Esophagus muscularis mucosa (tissue), 4 donors: Measurements from ENCODE around the gene ARID5A. TPM values are rescaled to one million over a fixed set of nuclear protein-coding genes. Genes with fewer than 3 reads are reported as not detected.
A peak's percentile ranks its signal among the peaks of the same experiment; 100 is the strongest.

Experiments
- DNase-seq: peaks from one replicate; pipeline ENCODE4 v3.0.0-alpha.2; 2017; ENCODE audit errors: extremely low spot score
- H3K27ac ChIP-seq, 4 donors: fragments of 200-600 bp; sonication (generic); replicated peaks in 1 of 4; 1 replicate in 3 of 4; 2 replicates in 1 of 4; pipeline ENCODE4 v1.5.1; 2016 to 2019; ENCODE audit warnings: mild to moderate bottlenecking in 1 of 4
- H3K27me3 ChIP-seq, 4 donors: fragments of 200-600 bp; sonication (generic); one replicate each; pipeline versions ENCODE4 v1.5.1 to v1.6.0; 2016 to 2019
- H3K36me3 ChIP-seq, 4 donors: fragments of 200-600 bp; sonication (generic); one replicate each; pipeline ENCODE4 v1.5.1; 2016 to 2019
- H3K4me1 ChIP-seq, 4 donors: fragments of 200-600 bp; sonication (generic); one replicate each; pipeline ENCODE4 v1.5.1; 2016 to 2019
- H3K4me3 ChIP-seq, 4 donors: fragments of 200-600 bp; sonication (generic); 1 replicate in 2 of 4; 2 replicates in 2 of 4; pipeline ENCODE4 v1.5.1; 2016 to 2019; ENCODE audit warnings: mild to moderate bottlenecking in 4 of 4, moderate library complexity in 1 of 4
- H3K9me3 ChIP-seq, 4 donors: fragments of 200-600 bp; sonication (generic); 1 replicate in 3 of 4; 2 replicates in 1 of 4; pipeline ENCODE4 v1.5.1; 2016 to 2019
- CTCF ChIP-seq, 3 experiments: fragments of 200-600 bp in 2 of 3; fragments of 450-650 bp in 1 of 3; sonication (generic) in 2 of 3; IDR thresholded peaks; one replicate each; pipeline ENCODE4 v1.5.1; 2017 to 2019; ENCODE audit warnings: antibody characterized with exemption in 3 of 3, mild to moderate bottlenecking in 2 of 3, moderate library complexity in 1 of 3
- EP300 ChIP-seq: sonication (generic); formaldehyde crosslinking; IDR thresholded peaks from one replicate; pipeline ENCODE4 v1.6.1; 2017; ENCODE audit warnings: antibody characterized with exemption
- POLR2A ChIP-seq: fragments of 450-650 bp; IDR thresholded peaks from one replicate; pipeline ENCODE4 v1.6.1; 2017; ENCODE audit warnings: antibody characterized with exemption, moderate library complexity, mild to moderate bottlenecking, low read depth
- POLR2AphosphoS5 ChIP-seq, 2 donors: sonication (generic); formaldehyde crosslinking; IDR thresholded peaks; one replicate each; pipeline ENCODE4 v1.6.1; 2017; ENCODE audit warnings: antibody characterized with exemption in 2 of 2
- WGBS: methylation state at CpG from one replicate; pipeline ENCODE4 v1.1.5; 2018; 5-methylcytosine and 5-hydroxymethylcytosine counted together
- intact Hi-C: fragments of 100-400 bp; cut with DNase I; formaldehyde crosslinking; loops from one replicate; pipeline ENCODE4 v1.15.1; 2023
- total RNA-seq, 4 donors: library from RNA; depleted of rRNA; stranded (reverse); fragments of >200 nt; gene quantifications; one replicate each; pipeline versions ENCODE4 v1.1.0 to v1.2.1, GENCODE V29; 2016

The ARID5A gene
- total RNA-seq, 4 donors from 2014 or later, result 26.2 to 238 (median 70.7) TPM

- DNase-seq, result no peak
- intact Hi-C loops, result no loop called here
- no peaks in the 10 kb centered on the region for H3K27me3 ChIP-seq
- H3K4me1 ChIP-seq, result peaks cover 84 to 99% (median 92%) of the 10 kb centered on the region in 4 donors
- peak overlapping the region; percentile 45 to 55 (median 48) for H3K4me3 ChIP-seq
- WGBS, result 86% methylated on average over 9 of the region's 9 CpGs
- no peaks in the 10 kb centered on the region for H3K36me3 ChIP-seq
- TF ChIP-seq CTCF (IDR thresholded peaks at IDR 0.05), result no peak
- TF ChIP-seq POLR2A, result no peak
- TF ChIP-seq EP300, result no peak
- no peak for TF ChIP-seq POLR2AphosphoS5 (IDR thresholded peaks at IDR 0.05)
- peak overlapping the region; percentile 93 to 100 (median 98) for H3K27ac ChIP-seq
- no peaks in the 10 kb centered on the region for H3K9me3 ChIP-seq
These were observed 5.2 kb upstream of the ARID5A start for GRCh38 chr2:96531366-96531765.

- TF ChIP-seq POLR2A, result peak; percentile 58
- peak; percentile 77 for TF ChIP-seq EP300
- peak; percentile 95 to 98 for TF ChIP-seq POLR2AphosphoS5 (IDR thresholded peaks at IDR 0.05)
- no peak for TF ChIP-seq CTCF (IDR thresholded peaks at IDR 0.05)
- peaks cover 84 to 95% (median 89%) of the 10 kb centered on the region in 4 donors for H3K4me1 ChIP-seq
- no peaks in the 10 kb centered on the region for H3K36me3 ChIP-seq
- intact Hi-C loops, result no loop called here
- no peaks in the 10 kb centered on the region for H3K9me3 ChIP-seq
- no peaks in the 10 kb centered on the region for H3K27me3 ChIP-seq
- peak overlapping the region; percentile 45 to 55 (median 48) for H3K4me3 ChIP-seq
- WGBS, result 11% methylated on average over 21 of the region's 23 CpGs
- peak; percentile 99 for DNase-seq
- H3K27ac ChIP-seq, result peak overlapping the region; percentile 93 to 100 (median 98)
These were observed 4.6 kb upstream of the ARID5A start for GRCh38 chr2:96531872-96532505.

GRCh38 chr2:96532641-96533291 is 3.8 kb upstream of the ARID5A start:
- TF ChIP-seq CTCF (IDR thresholded peaks at IDR 0.05) (no peak), EP300 (no peak)
- H3K4me3 ChIP-seq, result peak overlapping the region in 1 of 4 donors; percentile 50
- H3K27ac ChIP-seq, result peak overlapping the region; percentile 93 to 100 (median 98)
- H3K27me3 ChIP-seq, result no peaks in the 10 kb centered on the region
- DNase-seq, result no peak
- no peaks in the 10 kb centered on the region for H3K9me3 ChIP-seq
- WGBS, result 73% methylated on average over 6 of the region's 7 CpGs
- no peaks in the 10 kb centered on the region for H3K36me3 ChIP-seq
- peaks cover 79 to 92% (median 85%) of the 10 kb centered on the region in 4 donors for H3K4me1 ChIP-seq
- intact Hi-C loops, result no loop called here

GRCh38 chr2:96533292-96534073 is 3.1 kb upstream of the ARID5A start:
- 5% methylated on average over 8 of the region's 8 CpGs for WGBS
- no peak for TF ChIP-seq POLR2A
- peak; percentile 88 to 95 for TF ChIP-seq POLR2AphosphoS5 (IDR thresholded peaks at IDR 0.05)
- TF ChIP-seq EP300, result peak; percentile 82
- Histone ChIP-seq H3K36me3 (no peaks in the 10 kb centered on the region), H3K27me3 (no peaks in the 10 kb centered on the region), H3K4me1 (peaks cover 74 to 92% (median 85%) of the 10 kb centered on the region in 4 donors), H3K4me3 (peak overlapping the region in 2 of 4 donors; percentile 8 to 19), H3K9me3 (no peaks in the 10 kb centered on the region), H3K27ac (peak overlapping the region; percentile 93 to 100 (median 98))
- intact Hi-C loops, result no loop called here
- peak; percentile 97 for DNase-seq

GRCh38 chr2:96534141-96534540 is 2.4 kb upstream of the ARID5A start:
- no peak for TF ChIP-seq POLR2A
- TF ChIP-seq POLR2AphosphoS5 (IDR thresholded peaks at IDR 0.05), result no peak
- no peak for TF ChIP-seq EP300
- TF ChIP-seq CTCF (IDR thresholded peaks at IDR 0.05), result no peak
- intact Hi-C loops, result no loop called here
- 37% methylated on average over 4 of the region's 4 CpGs for WGBS
- Histone ChIP-seq H3K27me3 (no peaks in the 10 kb centered on the region), H3K9me3 (no peaks in the 10 kb centered on the region), H3K36me3 (no peaks in the 10 kb centered on the region), H3K4me3 (peak overlapping the region in 2 of 4 donors; percentile 8 to 19), H3K27ac (peak overlapping the region; percentile 93 to 100 (median 98)), H3K4me1 (peaks cover 74 to 92% (median 85%) of the 10 kb centered on the region in 4 donors)
- no peak for DNase-seq
